Islet precursor cell (in vitro differentiated cells): ENCODE measurements around the gene CLIP2.

Source experiments
- DNase-seq: peaks from one replicate; pipeline ENCODE4 v3.0.0-alpha.2; 2018

The CLIP2 gene

DNA sequence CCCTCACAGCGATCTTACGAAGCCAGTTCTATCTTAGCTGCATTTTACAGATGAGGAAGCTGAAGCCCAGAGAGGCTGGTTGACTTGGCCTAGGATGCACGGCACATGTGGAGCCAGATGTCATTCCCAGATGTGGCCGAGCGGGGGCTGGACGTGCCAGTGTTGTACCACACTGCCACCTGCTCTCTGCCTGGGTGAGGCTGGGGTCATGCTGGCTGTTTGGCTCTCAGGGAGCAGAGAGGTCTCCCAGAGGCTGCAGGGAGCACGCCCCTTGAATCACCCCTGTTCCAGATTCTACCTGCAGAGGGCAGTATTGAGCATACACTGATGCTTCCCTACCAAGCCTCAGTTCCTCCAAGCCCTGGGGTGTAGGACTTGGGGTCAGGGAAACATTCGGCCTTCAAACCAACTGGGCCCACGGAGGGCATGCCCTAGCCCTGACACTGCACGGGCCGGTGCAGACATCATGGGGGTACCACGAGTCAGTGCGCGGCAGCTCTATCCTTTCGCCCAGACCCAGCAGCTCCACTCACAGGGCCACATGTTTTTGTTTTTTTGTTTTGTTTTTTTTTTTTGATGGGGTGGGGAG lies 160.7 kb downstream of the CLIP2 start:
- peak; percentile 80 for DNase-seq

GRCh38 chr7:74452748-74453321 lies 163.6 kb downstream of the CLIP2 start:
- DNase-seq: no peak

GRCh38 chr7:74453322-74454011 lies 164.3 kb downstream of the CLIP2 start, which contains the start of gene GTF2IRD1:
Gene GTF2IRD1, plus strand, starts transcription at chr7:74453906. Its CDS starts 54,175 bp downstream, at chr7:74508081.
- DNase-seq: peak; percentile 84

DNA sequence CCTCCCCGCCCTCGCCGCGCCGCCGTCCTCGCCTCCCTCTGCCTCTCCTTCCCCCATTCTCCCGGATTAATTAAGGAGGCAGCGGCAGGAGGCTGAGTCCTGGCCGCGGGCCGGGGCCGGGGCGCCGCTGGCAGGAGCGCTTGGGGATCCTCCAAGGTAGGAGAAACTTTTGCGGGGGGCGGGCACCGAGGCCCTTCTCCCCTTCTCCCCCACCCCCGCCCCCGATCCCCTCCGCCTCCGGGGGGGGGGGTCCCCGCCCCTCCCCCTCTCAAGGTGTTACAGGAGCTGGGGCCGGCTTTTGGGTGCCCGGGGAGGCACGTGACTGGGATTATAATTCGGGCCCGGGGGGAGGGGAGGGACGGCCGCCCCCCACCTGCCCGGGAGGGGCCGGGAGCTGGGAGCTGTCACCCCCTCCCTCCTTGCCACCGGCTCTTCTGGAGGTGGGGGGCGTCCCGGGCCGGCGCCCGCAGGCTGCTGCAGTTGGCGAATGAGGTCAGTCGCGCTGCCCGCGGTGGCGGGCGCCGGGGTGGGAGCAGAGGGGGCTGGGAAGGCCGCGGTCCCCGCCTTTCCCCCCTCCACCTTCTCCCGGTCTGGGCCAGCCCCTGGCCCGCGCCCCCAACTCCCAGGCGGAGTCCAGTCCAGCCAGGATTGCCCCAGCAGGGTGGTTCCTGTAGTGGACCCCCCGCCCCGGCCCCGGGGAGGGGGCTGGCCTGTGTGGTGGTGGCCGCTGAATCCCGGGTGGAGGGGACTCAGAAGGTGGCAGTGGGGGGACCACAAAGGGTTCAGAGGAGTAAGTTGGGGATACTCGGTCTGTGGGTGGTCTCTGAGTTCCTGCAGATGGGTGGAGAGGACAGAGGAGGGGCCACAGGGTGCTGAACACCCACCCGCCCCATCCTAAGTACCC lies 165.1 kb downstream of the CLIP2 start:
- no peak for DNase-seq

- no peak for DNase-seq
Measured at GRCh38 chr7:74454925-74455288, 165.7 kb downstream of the CLIP2 start.

DNA sequence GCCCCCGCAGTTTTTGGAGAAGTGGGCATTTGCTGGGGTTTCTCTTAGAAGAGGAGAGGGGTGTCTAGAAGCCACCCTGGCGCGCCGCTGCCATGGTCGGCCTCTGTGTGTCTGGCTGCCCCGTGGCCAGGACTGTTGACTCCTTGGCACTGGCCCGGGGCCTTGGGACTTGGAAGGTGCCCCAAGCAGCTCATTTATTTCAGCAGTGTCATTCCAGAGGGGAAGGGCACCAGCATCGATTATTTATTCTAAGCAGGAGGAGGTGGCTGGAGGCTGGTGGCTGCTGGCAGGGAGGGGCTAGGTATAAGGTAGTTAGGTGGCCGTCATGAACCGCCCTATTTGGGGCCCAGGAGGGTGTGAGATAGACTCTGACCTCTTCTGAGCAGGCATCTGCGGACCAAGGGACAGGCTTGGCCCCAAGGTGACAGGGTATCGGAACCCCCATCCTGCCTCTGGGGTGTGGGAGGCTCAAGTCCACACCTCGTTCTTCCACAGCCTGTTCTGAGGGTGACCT lies 166.1 kb downstream of the CLIP2 start:
- DNase-seq: no peak
